Measurements from ENCODE around the gene FSTL3.

FSTL3 gene

DNA sequence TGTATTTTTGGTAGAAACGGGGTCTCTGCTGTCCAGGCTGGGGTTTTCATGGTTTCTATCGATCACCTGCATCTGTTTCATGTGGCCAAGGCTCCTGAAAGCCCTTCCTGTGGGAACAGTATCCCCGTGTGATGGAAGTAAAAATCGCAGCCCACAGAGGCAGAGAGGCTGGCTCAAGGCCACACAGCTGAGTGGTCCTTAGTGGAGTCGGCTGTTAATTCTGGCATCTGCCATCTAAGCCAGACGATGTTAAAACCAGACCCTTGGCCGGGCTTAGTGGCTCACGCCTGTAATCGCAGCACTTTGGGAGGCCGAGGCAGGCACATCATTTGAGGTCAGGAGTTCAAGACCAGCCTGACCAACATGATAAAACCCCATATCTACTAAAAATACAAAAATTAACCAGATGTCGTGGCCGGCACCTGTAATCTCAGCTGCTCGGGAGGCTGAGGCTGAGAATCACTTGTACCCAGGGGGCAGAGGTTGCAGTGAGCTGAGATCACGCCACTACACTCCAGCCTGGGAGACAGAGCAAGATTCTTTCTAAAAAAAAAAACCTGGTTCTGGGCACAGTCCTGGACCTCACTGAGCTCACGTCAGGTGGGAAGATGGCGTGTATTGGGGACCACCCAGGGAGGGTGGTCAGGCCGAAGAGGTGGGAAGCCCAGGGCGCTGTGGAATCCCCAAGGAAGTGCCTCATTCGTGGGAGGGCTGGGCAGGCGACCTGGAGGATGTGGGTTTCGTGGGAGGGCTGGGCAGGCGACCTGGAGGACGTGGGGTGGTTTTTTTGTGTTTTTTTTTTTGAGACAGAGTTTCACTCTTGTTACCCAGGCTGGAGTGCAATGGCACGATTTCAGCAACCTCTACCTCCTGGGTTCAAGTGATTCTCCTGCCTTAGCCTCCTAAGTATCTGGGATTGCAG is 56.2 kb downstream of the FSTL3 start:
- no peak for DNase-seq (ENCODE audit: low read depth in 1 of 2, low spot score in 1 of 2)

All from activated T-helper 1 cell treated with anti-CD3 and anti-CD28 coated beads, Interleukin-2, amount 50 U/mL, for 16 hours (primary cell).